ENCODE data around the gene OGDH. TPM values are rescaled to one million over a fixed set of nuclear protein-coding genes. Genes with fewer than 3 reads are reported as not detected.

Gene OGDH
- total and polyA plus RNA-seq, 2 experiments from 2014 or later: 13.5 to 76.9 TPM

GRCh38 chr7:44712012-44712411 is 105.6 kb downstream of the OGDH start:
- H3K27me3 ChIP-seq (ENCODE audit: insufficient read depth): no peaks in the 10 kb centered on the region
- Mint-ChIP-seq H3K4me1 (peaks cover 3% of the 10 kb centered on the region; the same call in 2 of the 3 replicates), H3K36me3 (ENCODE audit: low read depth) (peaks cover 11% of the 10 kb centered on the region), H3K27me3 (ENCODE audit: insufficient read depth, low read depth, poor library complexity) (peaks cover 20% of the 10 kb centered on the region), H3K4me3 (no peak overlapping the region), H3K9me3 (no peaks in the 10 kb centered on the region; the same call in 2 of the 3 replicates), H3K27ac (no peak overlapping the region)
- no peaks in the 10 kb centered on the region for H3K79me2 ChIP-seq (replicated peaks; ENCODE audit: insufficient read depth)
- no peaks in the 10 kb centered on the region for H3K36me3 ChIP-seq (ENCODE audit: insufficient read depth)
- no peaks in the 10 kb centered on the region for H3F3A ChIP-seq (replicated peaks; ENCODE audit: low read depth)
- no peak for TF ChIP-seq STAT1 (IDR thresholded peaks at IDR 0.05; ENCODE audit: unreplicated experiment)
- TF ChIP-seq ZNF462 (CRISPR knock-in tag; IDR thresholded peaks at IDR 0.05): no peak
- no peak for TF ChIP-seq JUNB (IDR thresholded peaks at IDR 0.05; ENCODE audit: unreplicated experiment)
- TF ChIP-seq, protein P1, sequence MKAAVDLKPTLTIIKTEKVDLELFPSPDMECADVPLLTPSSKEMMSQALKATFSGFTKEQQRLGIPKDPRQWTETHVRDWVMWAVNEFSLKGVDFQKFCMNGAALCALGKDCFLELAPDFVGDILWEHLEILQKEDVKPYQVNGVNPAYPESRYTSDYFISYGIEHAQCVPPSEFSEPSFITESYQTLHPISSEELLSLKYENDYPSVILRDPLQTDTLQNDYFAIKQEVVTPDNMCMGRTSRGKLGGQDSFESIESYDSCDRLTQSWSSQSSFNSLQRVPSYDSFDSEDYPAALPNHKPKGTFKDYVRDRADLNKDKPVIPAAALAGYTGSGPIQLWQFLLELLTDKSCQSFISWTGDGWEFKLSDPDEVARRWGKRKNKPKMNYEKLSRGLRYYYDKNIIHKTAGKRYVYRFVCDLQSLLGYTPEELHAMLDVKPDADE (IDR thresholded peaks at IDR 0.05): no peak
- TF ChIP-seq CREB1 (CRISPR knock-in tag; IDR thresholded peaks at IDR 0.05; ENCODE audit: low read depth): no peak
- no peak for TF ChIP-seq ZNF114 (CRISPR knock-in tag; IDR thresholded peaks at IDR 0.05)
- TF ChIP-seq, protein P2, sequence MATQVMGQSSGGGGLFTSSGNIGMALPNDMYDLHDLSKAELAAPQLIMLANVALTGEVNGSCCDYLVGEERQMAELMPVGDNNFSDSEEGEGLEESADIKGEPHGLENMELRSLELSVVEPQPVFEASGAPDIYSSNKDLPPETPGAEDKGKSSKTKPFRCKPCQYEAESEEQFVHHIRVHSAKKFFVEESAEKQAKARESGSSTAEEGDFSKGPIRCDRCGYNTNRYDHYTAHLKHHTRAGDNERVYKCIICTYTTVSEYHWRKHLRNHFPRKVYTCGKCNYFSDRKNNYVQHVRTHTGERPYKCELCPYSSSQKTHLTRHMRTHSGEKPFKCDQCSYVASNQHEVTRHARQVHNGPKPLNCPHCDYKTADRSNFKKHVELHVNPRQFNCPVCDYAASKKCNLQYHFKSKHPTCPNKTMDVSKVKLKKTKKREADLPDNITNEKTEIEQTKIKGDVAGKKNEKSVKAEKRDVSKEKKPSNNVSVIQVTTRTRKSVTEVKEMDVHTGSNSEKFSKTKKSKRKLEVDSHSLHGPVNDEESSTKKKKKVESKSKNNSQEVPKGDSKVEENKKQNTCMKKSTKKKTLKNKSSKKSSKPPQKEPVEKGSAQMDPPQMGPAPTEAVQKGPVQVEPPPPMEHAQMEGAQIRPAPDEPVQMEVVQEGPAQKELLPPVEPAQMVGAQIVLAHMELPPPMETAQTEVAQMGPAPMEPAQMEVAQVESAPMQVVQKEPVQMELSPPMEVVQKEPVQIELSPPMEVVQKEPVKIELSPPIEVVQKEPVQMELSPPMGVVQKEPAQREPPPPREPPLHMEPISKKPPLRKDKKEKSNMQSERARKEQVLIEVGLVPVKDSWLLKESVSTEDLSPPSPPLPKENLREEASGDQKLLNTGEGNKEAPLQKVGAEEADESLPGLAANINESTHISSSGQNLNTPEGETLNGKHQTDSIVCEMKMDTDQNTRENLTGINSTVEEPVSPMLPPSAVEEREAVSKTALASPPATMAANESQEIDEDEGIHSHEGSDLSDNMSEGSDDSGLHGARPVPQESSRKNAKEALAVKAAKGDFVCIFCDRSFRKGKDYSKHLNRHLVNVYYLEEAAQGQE (IDR thresholded peaks at IDR 0.05; ENCODE audit: unreplicated experiment): no peak
- no peak overlapping the region for H2AFZ ChIP-seq
- peak; percentile 14; the same call in 2 of the 3 replicates for ATAC-seq
- no peaks in the 10 kb centered on the region for H3K9me2 ChIP-seq (ENCODE audit: insufficient read depth)
- DNase-seq (ENCODE audit: low spot score): no peak
- no peaks in the 10 kb centered on the region for H3K4me1 ChIP-seq (ENCODE audit: insufficient read depth)
- H3K27ac ChIP-seq (ENCODE audit: low read depth): no peak overlapping the region
- no peak overlapping the region for H3K4me3 ChIP-seq
- H4K20me1 ChIP-seq (replicated peaks; ENCODE audit: insufficient read depth): no peaks in the 10 kb centered on the region; the same call in 1 of the 2 replicates
- H3K4me2 ChIP-seq: no peak overlapping the region

All from GM23338 (cell line).